Measurements from ENCODE around the gene SOD1.
"Not testable (repeated sequence)": the region's sequence is repeated elsewhere in the genome, so short reads cannot be mapped to it uniquely, and the experiment has no call there.

Gene SOD1

DNA sequence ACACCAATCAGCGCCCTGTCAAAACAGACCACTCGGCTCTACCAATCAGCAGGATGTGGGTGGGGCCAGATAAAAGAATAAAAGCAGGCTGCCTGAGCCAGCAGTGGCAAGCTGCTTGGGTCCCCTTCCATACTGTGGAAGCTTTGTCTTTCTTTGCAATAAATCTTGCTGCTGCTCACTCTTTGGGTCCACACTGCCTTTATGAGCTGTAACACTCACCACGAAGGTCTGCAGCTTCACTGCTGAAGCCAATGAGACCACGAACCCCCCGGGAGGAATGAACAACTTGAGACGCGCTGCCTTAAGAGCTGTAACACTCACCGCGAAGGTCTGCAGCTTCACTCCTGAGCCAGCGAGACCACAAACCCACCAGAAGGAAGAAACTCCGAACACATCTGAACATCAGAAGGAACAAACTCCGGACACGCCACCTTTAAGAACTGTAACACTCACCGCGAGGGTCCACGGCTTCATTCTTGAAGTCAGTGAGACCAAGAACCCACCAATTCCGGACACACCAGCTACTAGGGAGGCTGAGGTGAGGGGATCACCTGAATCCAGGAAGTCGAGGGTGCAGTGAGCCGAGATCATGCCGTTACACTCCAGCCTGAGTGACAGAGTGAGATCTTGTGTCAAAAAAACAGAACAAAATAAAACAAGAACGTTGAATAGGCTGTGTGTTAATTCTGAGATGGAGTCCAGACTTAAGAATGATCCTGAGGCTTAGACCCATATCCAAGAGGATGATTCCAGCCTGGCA is 4.5 kb upstream of the SOD1 start:
- not testable (repeated sequence) for DNase-seq (ENCODE audit: low read depth in 2 of 2)

- no peak for DNase-seq (ENCODE audit: low read depth in 2 of 2)
Measured at GRCh38 chr21:31656199-31657095, 3.0 kb upstream of the SOD1 start.

DNA sequence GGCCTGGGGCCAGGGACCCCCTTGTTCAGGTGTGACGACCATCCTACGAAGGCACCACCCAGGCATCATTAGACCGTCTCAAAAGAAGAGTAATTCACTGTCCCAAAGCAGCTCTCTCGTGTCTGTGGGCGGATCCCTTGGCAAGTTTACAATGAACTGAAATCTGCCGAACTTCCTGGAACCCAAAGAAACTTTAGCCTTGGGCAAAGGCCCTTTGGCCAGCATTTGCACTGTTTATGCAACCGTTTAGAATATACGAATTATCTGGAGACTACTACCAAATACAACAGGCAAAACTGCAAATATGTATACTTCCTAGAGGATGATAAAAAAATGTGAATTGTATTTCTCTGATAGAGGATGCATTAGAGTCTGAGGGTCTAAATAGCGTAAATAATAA is 1.4 kb upstream of the SOD1 start:
- DNase-seq (ENCODE audit: low read depth in 2 of 2), result no peak

GRCh38 chr21:31659286-31659535 is 282 bp upstream of the SOD1 start:
- no peak for DNase-seq (ENCODE audit: low read depth in 2 of 2)

DNA sequence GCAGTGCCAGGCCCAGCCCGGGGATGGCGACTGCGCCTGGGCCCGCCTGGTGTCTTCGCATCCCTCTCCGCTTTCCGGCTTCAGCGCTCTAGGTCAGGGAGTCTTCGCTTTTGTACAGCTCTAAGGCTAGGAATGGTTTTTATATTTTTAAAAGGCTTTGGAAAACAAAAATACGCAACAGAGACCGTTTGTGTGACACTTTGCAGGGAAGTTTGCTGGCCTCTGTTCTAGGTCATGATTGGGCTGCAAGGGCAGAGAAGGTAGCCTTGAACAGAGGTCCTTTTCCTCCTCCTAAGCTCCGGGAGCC is 719 bp downstream of the SOD1 start:
- no peak for DNase-seq (ENCODE audit: low read depth in 2 of 2)

- DNase-seq (ENCODE audit: low read depth in 2 of 2), result no peak
Measured at GRCh38 chr21:31660591-31660990, 1.1 kb downstream of the SOD1 start.

DNA sequence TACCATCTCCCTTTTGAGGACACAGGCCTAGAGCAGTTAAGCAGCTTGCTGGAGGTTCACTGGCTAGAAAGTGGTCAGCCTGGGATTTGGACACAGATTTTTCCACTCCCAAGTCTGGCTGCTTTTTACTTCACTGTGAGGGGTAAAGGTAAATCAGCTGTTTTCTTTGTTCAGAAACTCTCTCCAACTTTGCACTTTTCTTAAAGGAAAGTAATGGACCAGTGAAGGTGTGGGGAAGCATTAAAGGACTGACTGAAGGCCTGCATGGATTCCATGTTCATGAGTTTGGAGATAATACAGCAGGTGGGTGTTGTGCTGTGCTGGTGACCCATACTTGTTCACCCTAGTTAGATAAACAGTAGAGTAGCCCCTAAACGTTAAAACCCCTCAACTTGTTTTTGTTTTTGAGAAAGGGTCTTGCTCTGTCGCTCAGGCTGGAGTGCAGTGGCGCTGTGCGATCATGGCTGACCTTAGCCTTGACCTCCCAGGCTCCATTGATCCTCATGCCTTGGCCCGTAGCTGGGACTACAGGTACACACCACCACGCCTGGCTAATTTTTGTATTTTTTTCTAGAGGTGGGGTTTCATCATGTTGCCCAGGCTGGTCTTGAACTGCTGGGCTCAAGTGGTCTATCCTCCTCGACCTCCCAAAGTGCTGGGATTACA is 4.2 kb downstream of the SOD1 start:
- DNase-seq (ENCODE audit: low read depth in 2 of 2), result no peak

GRCh38 chr21:31665397-31665796 is 5.9 kb downstream of the SOD1 start:
- no peak for DNase-seq (ENCODE audit: low read depth in 2 of 2)

GRCh38 chr21:31665869-31666268 is 6.4 kb downstream of the SOD1 start:
- not testable (repeated sequence) for DNase-seq (ENCODE audit: low read depth in 2 of 2)

GRCh38 chr21:31666445-31667010 is 7.0 kb downstream of the SOD1 start:
- DNase-seq (ENCODE audit: low read depth in 2 of 2), result no peak

- no peak for DNase-seq (ENCODE audit: low read depth in 2 of 2)
Measured at GRCh38 chr21:31667132-31667531, 7.6 kb downstream of the SOD1 start.

DNA sequence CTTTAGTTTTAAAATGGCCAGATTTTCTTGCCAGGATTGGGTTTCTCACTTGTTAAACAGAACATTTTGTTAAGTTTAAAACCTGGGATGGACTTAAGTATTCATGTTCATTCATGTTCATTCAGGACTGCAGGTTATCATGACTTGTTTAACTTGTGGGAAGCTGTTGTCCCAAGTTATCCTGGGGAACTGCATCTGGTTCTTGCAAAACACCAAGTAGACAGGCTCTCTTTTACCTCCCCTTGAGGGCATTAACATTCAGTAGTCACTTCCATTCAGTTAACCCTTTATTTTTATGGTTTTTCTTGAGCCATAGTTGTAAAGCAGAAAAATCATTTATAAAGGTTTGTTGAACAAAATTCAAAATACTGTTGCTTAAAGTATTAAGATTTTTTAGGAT is 8.1 kb downstream of the SOD1 start:
- DNase-seq (ENCODE audit: low read depth in 2 of 2), result no peak

GRCh38 chr21:31668651-31669491 is 9.4 kb downstream of the SOD1 start:
- no peak for DNase-seq (ENCODE audit: low read depth in 2 of 2)

DNA sequence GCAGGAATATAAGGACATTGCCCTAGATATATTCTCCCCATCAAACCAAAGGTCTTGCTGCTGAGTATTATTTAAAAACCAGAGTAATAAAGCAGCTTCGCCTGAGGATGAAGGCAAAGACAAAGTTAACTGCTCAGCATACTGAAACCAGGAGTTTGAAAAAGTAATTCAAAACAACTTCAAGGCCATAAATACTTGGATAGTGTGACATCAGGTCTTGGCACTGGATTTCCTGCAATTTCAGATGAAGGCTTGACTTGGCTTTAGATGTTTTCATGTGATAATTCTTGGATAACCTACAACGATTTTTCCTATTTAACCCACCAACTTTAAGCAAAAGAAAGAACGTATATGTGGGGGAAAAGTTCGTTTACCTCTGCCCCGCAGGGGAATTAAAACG is 10.6 kb downstream of the SOD1 start:
- DNase-seq (ENCODE audit: low read depth in 2 of 2), result no peak

DNA sequence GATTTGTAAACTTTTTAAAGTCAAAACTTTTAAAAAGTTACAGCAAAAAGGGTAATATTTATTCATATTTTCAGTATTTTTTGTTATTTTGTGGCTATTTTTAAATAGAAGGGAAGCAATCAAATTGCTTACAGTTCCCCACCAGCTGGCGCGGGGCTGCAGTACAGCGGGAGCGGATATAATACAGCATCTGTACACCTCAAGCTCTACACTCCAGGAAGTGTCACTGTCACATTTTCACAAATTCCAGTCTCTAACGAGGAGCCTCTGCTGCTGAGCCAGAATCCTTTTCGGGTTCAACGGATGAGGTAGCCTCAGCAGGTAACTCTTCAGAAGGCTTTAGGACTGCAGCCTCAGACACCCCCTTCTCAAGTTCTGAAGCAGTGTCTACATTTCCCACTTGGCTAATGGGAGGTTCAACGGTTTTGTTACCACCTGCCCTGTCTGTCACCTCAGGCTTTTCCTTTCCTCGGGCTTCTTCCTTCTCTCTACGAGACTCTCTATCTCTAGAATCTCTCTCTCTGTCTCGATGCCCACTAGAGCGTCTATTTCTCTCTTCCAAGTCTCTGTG is 11.7 kb downstream of the SOD1 start:
- DNase-seq (ENCODE audit: low read depth in 2 of 2), result no peak

- DNase-seq (ENCODE audit: low read depth in 2 of 2), result no peak
Measured at GRCh38 chr21:31671931-31672330, 12.4 kb downstream of the SOD1 start.

GRCh38 chr21:31673321-31673912 is 13.9 kb downstream of the SOD1 start:
- DNase-seq (ENCODE audit: low read depth in 2 of 2), result no peak

DNA sequence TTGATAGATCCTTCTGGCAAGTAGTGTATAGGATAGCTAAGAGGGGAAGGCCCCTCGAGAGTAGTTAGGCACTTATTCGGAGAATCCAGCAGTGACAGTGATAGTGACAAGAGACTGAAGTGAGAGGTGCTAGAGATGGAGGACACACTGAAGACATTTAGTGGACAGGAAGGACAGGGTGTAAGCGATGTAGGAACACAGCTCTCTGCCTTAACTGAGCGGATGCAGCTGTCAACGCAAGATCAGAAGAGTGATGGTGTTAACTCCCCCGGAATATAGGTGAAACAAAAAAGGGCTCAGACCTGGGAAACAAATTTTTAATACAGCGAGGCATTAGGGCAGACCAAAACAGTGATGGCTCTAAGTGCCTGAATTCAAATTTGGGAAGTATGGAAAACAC is 15.8 kb downstream of the SOD1 start:
- DNase-seq (ENCODE audit: low read depth in 2 of 2), result no peak

- no peak for DNase-seq (ENCODE audit: low read depth in 2 of 2)
Measured at GRCh38 chr21:31675960-31676359, 16.5 kb downstream of the SOD1 start.

DNA sequence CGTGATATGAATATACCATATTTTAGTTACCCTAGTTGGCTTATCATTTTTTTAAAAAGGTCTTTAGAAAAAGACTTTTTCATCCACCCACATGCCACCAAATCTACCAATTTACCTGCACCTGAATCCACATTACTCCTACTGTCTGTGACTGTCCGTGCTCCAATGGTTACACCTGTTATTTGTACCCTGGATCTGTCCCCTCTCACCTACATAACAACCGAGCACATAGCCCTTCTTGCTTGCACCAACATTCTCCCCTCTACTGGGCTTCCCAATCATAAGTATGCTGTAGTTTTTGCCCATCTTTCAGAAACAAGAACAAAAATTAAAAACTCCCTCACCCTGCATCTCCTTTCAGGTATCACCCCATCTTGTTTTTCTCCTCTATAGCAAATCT is 17.6 kb downstream of the SOD1 start:
- DNase-seq (ENCODE audit: low read depth in 2 of 2), result no peak

- no peak for DNase-seq (ENCODE audit: low read depth in 2 of 2)
Measured at GRCh38 chr21:31678478-31678877, 19.0 kb downstream of the SOD1 start.

Measured in activated CD8-positive, alpha-beta memory T cell treated with anti-CD3 and anti-CD28 coated beads for 4 hours (primary cell).